Endothelial cell of umbilical vein (primary cell): ENCODE results near the gene GBX2. TPM values are rescaled to one million over a fixed set of nuclear protein-coding genes. Genes with fewer than 3 reads are reported as not detected.

ENCODE experiments used
- BruUV-seq: library from RNA; stranded (reverse); fragments of 400-500 nt; replicated peaks from 2 replicates; lab custom pipeline; 2021; lab: Mats Ljungman, UMichigan
- CTCF ChIA-PET: fragments of 300-600, 350-600 bp; sonication (Branson Sonifier 250); formaldehyde crosslinking; loops from one replicate; lab custom pipeline; 2021; ENCODE audit warnings: antibody characterized with exemption, inconsistent platforms; lab: Charles Lee
- POLR2A ChIA-PET: fragments of 300-600, 350-600 bp; sonication (Branson Sonifier 250); formaldehyde crosslinking; loops from one replicate; lab custom pipeline; 2021; ENCODE audit warnings: antibody characterized with exemption, inconsistent platforms; lab: Charles Lee
- DNase-seq: peaks from one replicate; pipeline ENCODE4 v3.0.0-alpha.2; 2011; ENCODE audit warnings: low read depth, low spot score
- FAIRE-seq: peaks from 2 replicates; lab custom pipeline; 2011; peaks lifted over from hg19 to GRCh38; lab: Jason Lieb, UNC
- H2AFZ ChIP-seq: 2 replicates; pipeline ENCODE4 v1.6.0; 2012; ENCODE audit warnings: low read depth, low read length, control low read depth, inconsistent platforms
- H3K27ac ChIP-seq: 2 replicates; pipeline ENCODE4 v1.5.1; 2011; ENCODE audit warnings: low read depth, mild to moderate bottlenecking, control low read depth, low read length, moderate library complexity; ENCODE audit not compliant: insufficient read depth
- H3K27me3 ChIP-seq, 2 experiments: 2 replicates each; pipeline versions ENCODE4 v1.6.0 to v1.6.1; 2011; ENCODE audit warnings: low read length in 2 of 2, mixed read lengths in 1 of 2; ENCODE audit not compliant: control insufficient read depth in 2 of 2, insufficient read depth in 2 of 2
- H3K36me3 ChIP-seq, 2 experiments: 2 replicates in 1 of 2; 3 replicates in 1 of 2; pipeline ENCODE4 v1.5.1; 2011; ENCODE audit warnings: low read length in 2 of 2, mild to moderate bottlenecking in 1 of 2, moderate library complexity in 1 of 2; ENCODE audit not compliant: control insufficient read depth in 2 of 2, insufficient read depth in 2 of 2; ENCODE audit errors: extremely low read depth in 1 of 2
- H3K4me1 ChIP-seq: 3 replicates; pipeline ENCODE4 v1.5.1; 2011; ENCODE audit warnings: mild to moderate bottlenecking, low read length; ENCODE audit not compliant: control insufficient read depth, insufficient read depth; ENCODE audit errors: extremely low read depth
- H3K4me2 ChIP-seq: 2 replicates; pipeline ENCODE4 v1.6.1; 2011; ENCODE audit warnings: low read length, control low read depth, mixed read lengths; ENCODE audit not compliant: insufficient read depth
- H3K4me3 ChIP-seq, 3 experiments: fragments of 200-600 bp in 1 of 3; sonication (generic), shearing (Covaris generic) in 1 of 3; replicated peaks in 1 of 3; 2 replicates each; pipeline ENCODE4 v1.5.1; 2011 to 2016; ENCODE audit warnings: control low read depth in 3 of 3, low read length in 3 of 3, mild to moderate bottlenecking in 2 of 3, inconsistent platforms in 1 of 3, low read depth in 1 of 3, moderate library complexity in 1 of 3; ENCODE audit not compliant: insufficient read depth in 1 of 3
- H3K79me2 ChIP-seq: 2 replicates; pipeline ENCODE4 v1.6.0; 2012; ENCODE audit warnings: low read length, inconsistent platforms; ENCODE audit not compliant: control insufficient read depth, insufficient read depth
- H3K9ac ChIP-seq: replicated peaks from 2 replicates; pipeline ENCODE3; 2011; ENCODE audit warnings: low read length, control low read depth; ENCODE audit not compliant: insufficient read depth; ENCODE audit errors: extremely low read depth
- H3K9me1 ChIP-seq: replicated peaks from 3 replicates; pipeline ENCODE4 v1.6.0; 2011; ENCODE audit warnings: mild to moderate bottlenecking, low read length; ENCODE audit not compliant: control insufficient read depth, insufficient read depth; ENCODE audit errors: extremely low read depth
- H3K9me3 ChIP-seq: replicated peaks from 2 replicates; pipeline ENCODE4 v1.5.1; 2012; ENCODE audit warnings: low read length, inconsistent platforms; ENCODE audit not compliant: control insufficient read depth, insufficient read depth
- H4K20me1 ChIP-seq: replicated peaks from 2 replicates; pipeline ENCODE3; 2011; ENCODE audit warnings: mild to moderate bottlenecking, low read length; ENCODE audit not compliant: control insufficient read depth, insufficient read depth; ENCODE audit errors: extremely low read depth
- EZH2 ChIP-seq: IDR thresholded peaks from 2 replicates; pipeline ENCODE4 v1.6.1; 2012; ENCODE audit warnings: borderline replicate concordance, low read depth, mild to moderate bottlenecking, moderate library complexity, low read length, inconsistent platforms; ENCODE audit not compliant: severe bottlenecking
- FOS ChIP-seq: IDR thresholded peaks from 2 replicates; pipeline ENCODE4 v1.6.1; 2011; ENCODE audit warnings: mild to moderate bottlenecking, low read length, moderate library complexity, borderline replicate concordance; ENCODE audit not compliant: insufficient read depth
- GATA2 ChIP-seq: IDR thresholded peaks from 2 replicates; pipeline ENCODE4 v1.7.0; 2011; ENCODE audit warnings: low read depth, mild to moderate bottlenecking, moderate library complexity, mixed read lengths, low read length; ENCODE audit not compliant: insufficient read length, insufficient read depth
- JUN ChIP-seq: IDR thresholded peaks from 2 replicates; pipeline ENCODE4 v1.6.1; 2011; ENCODE audit warnings: borderline replicate concordance, low read depth; ENCODE audit not compliant: insufficient read length, insufficient read depth
- MAX ChIP-seq: IDR thresholded peaks from 2 replicates; pipeline ENCODE4 v1.6.1; 2011; ENCODE audit not compliant: insufficient read depth, insufficient read length
- MYC ChIP-seq: IDR thresholded peaks from one replicate; pipeline ENCODE4 v1.6.1; 2011; ENCODE audit warnings: mild to moderate bottlenecking, low read depth, low read length
- POLR2A ChIP-seq: IDR thresholded peaks from 2 replicates; pipeline ENCODE4 v1.6.1; 2012; ENCODE audit warnings: low read depth, mild to moderate bottlenecking, control low read depth, low read length
- POLR2AphosphoS5 ChIP-seq: IDR thresholded peaks from 2 replicates; pipeline ENCODE4 v1.6.1; 2012; ENCODE audit warnings: low read depth, mild to moderate bottlenecking, control low read depth, low read length, moderate library complexity; ENCODE audit not compliant: insufficient read depth
- dilution Hi-C: fragments of 300-500 bp; cut with MboI; formaldehyde crosslinking; loops from one replicate; pipeline ENCODE4 v1.15.0; 2019; ENCODE audit warnings: low sequenced_read_pairs; ENCODE audit not compliant: extremely low pct_ligation_motif_present
- intact Hi-C: fragments of 100-400 bp; cut with micrococcal nuclease; formaldehyde crosslinking; loops from one replicate; pipeline ENCODE4 v1.10.0; 2022
- polyA plus RNA-seq, 4 experiments: library from polyadenylated mRNA; depleted of rRNA in 3 of 4; stranded (reverse) in 3 of 4; unstranded in 1 of 4; fragments of >200 nt; gene quantifications; 2 replicates each; pipeline versions ENCODE4 v1.2.1 to v1.2.3, GENCODE V29; 2011 to 2012; ENCODE audit warnings: missing spikeins in 1 of 4
- total RNA-seq: library from RNA; stranded (reverse); gene quantifications from 2 replicates; pipeline ENCODE4 v1.2.3, GENCODE V29; 2021
- TF ChIP-seq, protein P1 (sequence below), 2 donors: IDR thresholded peaks; 1 replicate in 1 of 2; 2 replicates in 1 of 2; pipeline ENCODE4 v1.5.1; 2011; ENCODE audit warnings: low read length in 2 of 2, mild to moderate bottlenecking in 2 of 2, moderate library complexity in 2 of 2, control low read depth in 1 of 2, inconsistent platforms in 1 of 2, low read depth in 1 of 2; ENCODE audit not compliant: insufficient read depth in 1 of 2; ENCODE audit errors: extremely low read depth in 1 of 2

Gene GBX2
- total and polyA plus RNA-seq, 2 donors (not counting 3 experiments of a cell fraction or from before 2014, with no cell fraction given) = 3.0 to 3.6 TPM

DNA sequence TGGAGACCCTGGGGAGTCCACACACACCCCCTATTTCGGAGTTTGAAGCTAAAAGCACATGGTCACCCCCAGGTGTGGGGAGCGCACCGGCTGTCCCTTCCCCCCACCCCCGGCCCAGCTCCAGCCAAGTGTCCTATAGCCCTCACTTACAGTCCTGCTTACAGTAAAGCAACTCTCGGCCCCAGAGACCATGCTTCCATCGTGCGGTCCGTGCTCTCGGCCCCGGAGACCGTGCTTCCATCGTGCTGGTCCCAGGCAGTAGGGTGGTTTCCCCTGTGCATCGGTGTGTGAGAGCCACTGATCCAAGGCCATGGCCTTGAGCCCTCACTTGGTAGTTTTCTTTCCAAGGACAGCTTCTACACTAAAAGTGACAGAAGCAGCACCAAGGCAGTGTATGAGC is 48.7 kb downstream of the GBX2 start:
- POLR2A ChIA-PET = no interaction called here
- H3K9me1 ChIP-seq = no peaks in the 10 kb centered on the region
- intact Hi-C loops (no loop called here), dilution Hi-C loops (no loop called here)
- no peak for FAIRE-seq
- H3K4me2 ChIP-seq = no peak overlapping the region
- no peaks in the 10 kb centered on the region for H3K36me3 ChIP-seq
- no peak overlapping the region for H3K9ac ChIP-seq
- H2AFZ ChIP-seq = no peak overlapping the region
- no peaks in the 10 kb centered on the region for H3K27me3 ChIP-seq
- TF ChIP-seq POLR2A = no peak
- TF ChIP-seq EZH2 = no peak
- TF ChIP-seq GATA2 = no peak
- no peak for TF ChIP-seq MYC
- TF ChIP-seq POLR2AphosphoS5 = no peak
- TF ChIP-seq, protein P1, sequence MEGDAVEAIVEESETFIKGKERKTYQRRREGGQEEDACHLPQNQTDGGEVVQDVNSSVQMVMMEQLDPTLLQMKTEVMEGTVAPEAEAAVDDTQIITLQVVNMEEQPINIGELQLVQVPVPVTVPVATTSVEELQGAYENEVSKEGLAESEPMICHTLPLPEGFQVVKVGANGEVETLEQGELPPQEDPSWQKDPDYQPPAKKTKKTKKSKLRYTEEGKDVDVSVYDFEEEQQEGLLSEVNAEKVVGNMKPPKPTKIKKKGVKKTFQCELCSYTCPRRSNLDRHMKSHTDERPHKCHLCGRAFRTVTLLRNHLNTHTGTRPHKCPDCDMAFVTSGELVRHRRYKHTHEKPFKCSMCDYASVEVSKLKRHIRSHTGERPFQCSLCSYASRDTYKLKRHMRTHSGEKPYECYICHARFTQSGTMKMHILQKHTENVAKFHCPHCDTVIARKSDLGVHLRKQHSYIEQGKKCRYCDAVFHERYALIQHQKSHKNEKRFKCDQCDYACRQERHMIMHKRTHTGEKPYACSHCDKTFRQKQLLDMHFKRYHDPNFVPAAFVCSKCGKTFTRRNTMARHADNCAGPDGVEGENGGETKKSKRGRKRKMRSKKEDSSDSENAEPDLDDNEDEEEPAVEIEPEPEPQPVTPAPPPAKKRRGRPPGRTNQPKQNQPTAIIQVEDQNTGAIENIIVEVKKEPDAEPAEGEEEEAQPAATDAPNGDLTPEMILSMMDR (IDR thresholded peaks at IDR 0.05; ENCODE audit: extremely low read depth in 1 of 2, insufficient read depth in 1 of 2, low read depth in 1 of 2, low read length in 2 of 2) = no peak
- TF ChIP-seq FOS = no peak
- no peak for TF ChIP-seq JUN
- TF ChIP-seq MAX = no peak
- no peak overlapping the region for H3K27ac ChIP-seq
- no peaks in the 10 kb centered on the region for H3K9me3 ChIP-seq
- H4K20me1 ChIP-seq = no peaks in the 10 kb centered on the region
- H3K4me3 ChIP-seq = no peak overlapping the region
- H3K79me2 ChIP-seq = no peaks in the 10 kb centered on the region
- H3K4me1 ChIP-seq = no peaks in the 10 kb centered on the region
- BruUV-seq = no TSS peak
- CTCF ChIA-PET = interaction anchor here (0.8 kb wide), 1 partner anchor 340 kb away, joined by 3 read pairs; no protein-coding TSS in a partner anchor
- no peak for DNase-seq
